HL-60 (cell line): Measurements from ENCODE around the gene TANGO6.

ENCODE experiments used
- CTCF ChIP-seq: IDR thresholded peaks from one replicate; pipeline ENCODE4 v1.5.1; 2011; ENCODE audit warnings: low read length, control low read depth, inconsistent platforms; ENCODE audit not compliant: insufficient read depth
- GABPA ChIP-seq: IDR thresholded peaks from 2 replicates; pipeline ENCODE4 v1.6.1; 2012; ENCODE audit warnings: low read depth
- POLR2AphosphoS5 ChIP-seq: IDR thresholded peaks from 2 replicates; pipeline ENCODE4 v1.6.1; 2012; ENCODE audit warnings: low read depth
- REST ChIP-seq: IDR thresholded peaks from 2 replicates; pipeline ENCODE4 v1.6.1; 2012; ENCODE audit warnings: low read depth; ENCODE audit not compliant: insufficient replicate concordance

GRCh38 chr16:68802190-68802589 lies 41.1 kb upstream of the TANGO6 start:
- no peak for TF ChIP-seq CTCF
- TF ChIP-seq POLR2AphosphoS5: no peak
- TF ChIP-seq REST: no peak
- TF ChIP-seq GABPA: no peak
